AG04450 (cell line): Measurements from ENCODE around the gene CENPH. TPM values are rescaled to one million over a fixed set of nuclear protein-coding genes. Genes with fewer than 3 reads are reported as not detected.

Experiments used
- CTCF ChIA-PET: fragments of 300-600, 350-600 bp; formaldehyde crosslinking; extraction: SDS; loops from one replicate; lab custom pipeline; 2022; ENCODE audit warnings: antibody characterized with exemption, inconsistent platforms; lab: Charles Lee
- POLR2A ChIA-PET: fragments of 350-600 bp; formaldehyde crosslinking; extraction: SDS; loops from one replicate; lab custom pipeline; 2021; ENCODE audit warnings: antibody characterized with exemption, inconsistent platforms; lab: Yijun Ruan, JAX
- DNase-seq: peaks from one replicate; pipeline ENCODE4 v3.0.0-alpha.2; 2011; ENCODE audit warnings: low read depth, low spot score
- H3K27ac ChIP-seq: one replicate; pipeline ENCODE4 v1.5.1; 2012; ENCODE audit warnings: low read depth, low read length, control low read depth
- H3K27me3 ChIP-seq: one replicate; pipeline ENCODE4 v1.6.0; 2012; ENCODE audit warnings: low read length; ENCODE audit not compliant: control insufficient read depth, insufficient read depth
- H3K4me3 ChIP-seq: 2 replicates; pipeline ENCODE4 v1.5.1; 2011; ENCODE audit warnings: mild to moderate bottlenecking, low read depth, low read length, control low read depth
- H3K9me3 ChIP-seq: 2 replicates; pipeline ENCODE4 v1.5.1; 2012; ENCODE audit warnings: low read length; ENCODE audit not compliant: control insufficient read depth, insufficient read depth
- polyA plus RNA-seq: library from polyadenylated mRNA; depleted of rRNA; stranded (reverse); fragments of >200 nt; gene quantifications from 2 replicates; pipeline ENCODE4 v1.2.3, GENCODE V29; 2011
- TF ChIP-seq, protein P1 (sequence below): IDR thresholded peaks from 2 replicates; pipeline ENCODE4 v1.5.1; 2011; ENCODE audit warnings: low read depth, low read length, control low read depth, inconsistent platforms

CENPH gene
- polyA plus RNA-seq, 1 experiment: 5.9 TPM

DNA sequence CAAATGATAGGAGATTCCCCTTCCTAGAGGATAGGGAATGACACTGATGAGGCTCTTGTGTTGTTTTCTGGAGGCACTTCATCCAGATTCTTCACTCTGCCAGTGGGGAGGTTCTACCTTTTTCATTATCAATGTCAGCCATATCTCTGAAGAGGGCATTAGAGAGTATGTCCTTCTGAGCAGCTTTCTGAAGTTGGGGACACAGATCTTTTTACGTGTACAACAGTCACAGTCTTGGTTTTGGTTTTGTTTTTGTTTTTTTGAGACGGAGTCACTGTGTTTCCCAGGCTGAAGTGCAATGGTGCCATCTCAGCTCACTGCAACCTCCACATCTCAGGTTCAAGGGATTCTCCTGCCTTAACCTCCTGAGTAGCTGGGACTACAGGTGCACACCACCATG, 22.6 kb downstream of the CENPH start:
- DNase-seq: no peak
- no peaks in the 10 kb centered on the region for H3K9me3 ChIP-seq
- POLR2A ChIA-PET: interaction anchor here (0.7 kb wide), 1 partner anchor 138 kb away, joined by 5 read pairs; no protein-coding TSS in a partner anchor
- TF ChIP-seq, protein P1, sequence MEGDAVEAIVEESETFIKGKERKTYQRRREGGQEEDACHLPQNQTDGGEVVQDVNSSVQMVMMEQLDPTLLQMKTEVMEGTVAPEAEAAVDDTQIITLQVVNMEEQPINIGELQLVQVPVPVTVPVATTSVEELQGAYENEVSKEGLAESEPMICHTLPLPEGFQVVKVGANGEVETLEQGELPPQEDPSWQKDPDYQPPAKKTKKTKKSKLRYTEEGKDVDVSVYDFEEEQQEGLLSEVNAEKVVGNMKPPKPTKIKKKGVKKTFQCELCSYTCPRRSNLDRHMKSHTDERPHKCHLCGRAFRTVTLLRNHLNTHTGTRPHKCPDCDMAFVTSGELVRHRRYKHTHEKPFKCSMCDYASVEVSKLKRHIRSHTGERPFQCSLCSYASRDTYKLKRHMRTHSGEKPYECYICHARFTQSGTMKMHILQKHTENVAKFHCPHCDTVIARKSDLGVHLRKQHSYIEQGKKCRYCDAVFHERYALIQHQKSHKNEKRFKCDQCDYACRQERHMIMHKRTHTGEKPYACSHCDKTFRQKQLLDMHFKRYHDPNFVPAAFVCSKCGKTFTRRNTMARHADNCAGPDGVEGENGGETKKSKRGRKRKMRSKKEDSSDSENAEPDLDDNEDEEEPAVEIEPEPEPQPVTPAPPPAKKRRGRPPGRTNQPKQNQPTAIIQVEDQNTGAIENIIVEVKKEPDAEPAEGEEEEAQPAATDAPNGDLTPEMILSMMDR: no peak
- no peak overlapping the region for H3K27ac ChIP-seq
- no peak overlapping the region for H3K4me3 ChIP-seq
- H3K27me3 ChIP-seq: no peaks in the 10 kb centered on the region
- CTCF ChIA-PET: interaction anchor here (1.3 kb wide), 1 partner anchor 118 kb away, joined by 4 read pairs; the partner anchor contains the start of gene SLC30A5

DNA sequence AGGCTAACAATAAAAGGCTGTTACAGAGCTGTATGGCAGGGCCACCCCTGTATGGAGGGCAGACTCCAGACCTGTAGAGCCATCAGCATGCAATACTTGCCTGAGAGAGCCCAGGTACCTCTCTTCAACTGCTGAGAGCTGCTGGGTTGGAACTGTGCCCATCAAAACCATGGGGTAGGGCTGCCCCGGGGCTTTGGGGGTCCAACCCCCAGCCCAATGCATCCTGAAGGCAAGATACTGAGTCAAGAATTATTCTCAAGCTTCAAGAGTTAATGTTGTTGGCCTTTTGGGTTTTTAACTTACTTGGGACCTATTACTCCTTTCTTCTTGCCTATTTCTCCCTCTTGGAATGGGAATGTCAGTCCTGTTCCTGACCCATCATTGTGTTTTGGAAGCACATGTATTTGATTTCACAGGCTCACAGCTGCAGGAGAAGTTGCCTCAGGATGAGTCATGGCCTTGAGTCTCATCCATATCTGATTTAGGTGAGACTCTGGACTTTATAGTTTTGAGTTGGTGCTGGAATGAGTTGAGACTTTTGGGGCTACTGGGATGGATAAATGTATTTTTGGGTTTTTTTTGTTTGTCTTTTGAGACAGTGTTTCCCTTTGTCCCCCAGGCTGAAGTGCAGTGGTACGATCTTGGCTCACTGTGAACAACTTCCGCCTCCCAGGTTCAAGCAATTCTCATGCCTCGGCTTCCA, 24.3 kb downstream of the CENPH start:
- Histone ChIP-seq H3K27ac (peak overlapping the region; percentile 55), H3K4me3 (no peak overlapping the region), H3K9me3 (no peaks in the 10 kb centered on the region; the same call in 1 of the 2 replicates), H3K27me3 (no peaks in the 10 kb centered on the region)
- POLR2A ChIA-PET: no interaction called here
- peak; percentile 57 for DNase-seq
- CTCF ChIA-PET: no interaction called here
- TF ChIP-seq, protein P1: no peak

DNA sequence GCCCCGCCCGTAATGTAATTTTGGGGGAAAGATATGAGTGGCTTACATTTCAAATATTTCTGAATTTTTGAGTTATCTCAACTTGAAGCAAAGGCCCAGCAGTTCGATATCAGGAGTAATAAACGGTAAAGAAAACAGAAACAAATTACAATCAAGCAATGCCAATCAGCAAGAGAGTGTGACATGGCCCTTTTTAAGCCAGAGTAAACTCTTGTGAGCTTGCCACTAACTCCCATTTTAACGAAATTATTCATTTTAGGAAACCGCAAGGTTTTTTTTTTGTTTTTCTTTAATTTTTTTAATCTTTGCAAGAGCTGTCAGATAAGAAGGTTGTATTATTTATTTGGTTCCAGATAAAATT, 27.7 kb downstream of the CENPH start:
- TF ChIP-seq, protein P1: no peak
- POLR2A ChIA-PET: interaction anchor here (1.5 kb wide), 1 partner anchor 17 kb away, joined by 6 read pairs; the partner anchor contains the start of gene CDK7
- DNase-seq: no peak
- Histone ChIP-seq H3K27ac (no peak overlapping the region), H3K9me3 (peaks cover 3% of the 10 kb centered on the region; the same call in 1 of the 2 replicates), H3K27me3 (no peaks in the 10 kb centered on the region), H3K4me3 (peak overlapping the region; percentile 99)
- CTCF ChIA-PET: interaction anchor here (0.7 to 2.3 kb wide), 3 partner anchors 17 to 124 kb away, joined by 3 to 6 read pairs (median 3); partner anchors contain the start of gene SLC30A5

DNA sequence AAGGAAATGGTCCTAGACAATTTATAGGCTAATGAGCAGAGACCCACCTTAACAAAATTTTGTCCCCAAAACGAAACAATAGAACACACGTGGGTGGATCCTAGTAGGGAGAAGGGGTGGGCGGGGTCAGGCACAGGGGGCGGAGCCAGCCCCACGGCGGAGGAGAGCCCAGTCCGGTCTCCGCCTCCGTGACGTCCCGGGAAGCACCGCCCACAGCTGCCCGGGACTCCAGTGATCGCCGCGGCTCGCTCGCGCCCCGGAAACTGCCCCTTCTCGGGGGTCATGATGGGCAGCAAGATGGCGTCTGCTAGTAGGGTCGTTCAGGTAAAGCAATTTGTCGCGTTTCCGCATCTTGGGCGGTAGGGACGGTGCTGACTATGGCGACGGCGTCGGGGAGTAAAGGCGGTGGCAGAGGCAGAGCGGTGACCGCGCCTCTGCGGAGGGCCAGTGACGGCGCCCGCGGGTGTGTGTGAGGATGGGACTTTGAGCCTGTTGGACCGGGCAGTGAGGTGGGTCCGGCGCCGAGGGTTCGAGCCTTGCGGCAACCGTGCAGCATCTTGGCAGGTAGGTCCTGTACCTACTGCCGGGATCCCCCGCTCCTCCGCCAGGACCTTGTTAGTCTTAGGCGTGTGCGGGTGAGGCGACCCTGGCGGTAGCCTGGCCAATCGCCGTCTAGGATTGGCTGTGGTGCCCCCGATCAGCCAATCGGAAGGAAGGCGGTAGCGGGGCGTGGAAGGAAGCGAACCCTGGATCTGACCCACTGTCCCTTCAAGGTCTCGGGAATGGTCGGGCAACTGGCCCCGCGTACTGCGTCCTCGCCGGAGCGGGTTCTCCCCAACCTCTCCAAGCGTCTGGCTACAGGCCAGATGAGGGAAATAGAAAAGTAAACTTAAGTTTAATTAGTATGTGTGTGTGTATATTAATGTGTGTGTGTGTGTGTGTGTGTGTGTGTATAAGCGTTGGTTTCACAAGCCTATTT, 28.5 kb downstream of the CENPH start:
- TF ChIP-seq, protein P1: peak; percentile 26
- POLR2A ChIA-PET: interaction anchor here (0.5 to 1.5 kb wide), 2 partner anchors 17 to 207 kb away, joined by 4 to 6 read pairs; partner anchors contain the start of gene CDK7

More for the DNA sequence above, 28.5 kb downstream of the CENPH start:
- H3K9me3 ChIP-seq: peaks cover 3% of the 10 kb centered on the region; the same call in 1 of the 2 replicates
- no peaks in the 10 kb centered on the region for H3K27me3 ChIP-seq
- H3K27ac ChIP-seq: peak overlapping the region; percentile 57
- DNase-seq: peak; percentile 73
- peak overlapping the region; percentile 99 for H3K4me3 ChIP-seq
- CTCF ChIA-PET: interaction anchor here (1.2 kb wide), 1 partner anchor 18 kb away, joined by 3 read pairs; no protein-coding TSS in a partner anchor
